T-helper 2 cell (primary cell): ENCODE data around the gene RPN1.

Source experiments
- DNase-seq, 5 experiments: peaks; one replicate each; pipeline versions ENCODE4 v3.0.0 to v3.0.0-alpha.2; 2012 to 2022

The RPN1 gene

GRCh38 chr3:128648940-128649663, 1.5 kb downstream of the RPN1 start:
- DNase-seq: no peak

- no peak for DNase-seq
Measured at GRCh38 chr3:128648402-128648801, 2.2 kb downstream of the RPN1 start.

- DNase-seq: no peak
Measured at GRCh38 chr3:128647307-128647706, 3.3 kb downstream of the RPN1 start.

- no peak for DNase-seq
Measured at GRCh38 chr3:128634075-128634611, 16.5 kb downstream of the RPN1 start.

GRCh38 chr3:128632301-128632700, 18.3 kb downstream of the RPN1 start:
- DNase-seq: no peak

GRCh38 chr3:128629936-128630335, 20.7 kb downstream of the RPN1 start:
- DNase-seq: no peak

- no peak for DNase-seq
Measured at GRCh38 chr3:128625409-128625945, 25.1 kb downstream of the RPN1 start.

GRCh38 chr3:128624526-128625138, 26.0 kb downstream of the RPN1 start:
- DNase-seq: no peak

- DNase-seq: no peak
Measured at GRCh38 chr3:128623762-128624176, 26.8 kb downstream of the RPN1 start.

- DNase-seq: no peak
Measured at GRCh38 chr3:128621931-128622330, 28.7 kb downstream of the RPN1 start.

- DNase-seq: no peak
Measured at GRCh38 chr3:128621234-128621633, 29.4 kb downstream of the RPN1 start.

GRCh38 chr3:128620268-128620691, 30.3 kb downstream of the RPN1 start:
- peak in 1 of 5 experiments; percentile 44 for DNase-seq

GRCh38 chr3:128619146-128619890, 31.3 kb downstream of the RPN1 start:
- DNase-seq: peak in 1 of 5 experiments; percentile 44

- no peak for DNase-seq
Measured at GRCh38 chr3:128618398-128618726, 32.3 kb downstream of the RPN1 start.

- DNase-seq: peak; percentile 98 to 99 (median 98)
Measured at GRCh38 chr3:128617557-128618397, 32.8 kb downstream of the RPN1 start.

- DNase-seq: no peak
Measured at GRCh38 chr3:128617270-128617556, 33.4 kb downstream of the RPN1 start.

- no peak for DNase-seq
Measured at GRCh38 chr3:128616516-128617269, 33.9 kb downstream of the RPN1 start.

GRCh38 chr3:128614076-128614475, 36.5 kb downstream of the RPN1 start:
- DNase-seq: no peak

- DNase-seq: no peak
Measured at GRCh38 chr3:128613083-128613829, 37.4 kb downstream of the RPN1 start.

GRCh38 chr3:128610451-128611070, 40.1 kb downstream of the RPN1 start:
- DNase-seq: no peak

- DNase-seq: no peak
Measured at GRCh38 chr3:128609294-128609693, 41.3 kb downstream of the RPN1 start.
